Keratinocyte (primary cell): Measurements from ENCODE around the gene NPHS1.

Experiments used
- EZH2 ChIP-seq: IDR thresholded peaks from one replicate; pipeline ENCODE4 v1.6.1; 2012; ENCODE audit warnings: inconsistent platforms, mild to moderate bottlenecking, low read length, moderate library complexity
- TF ChIP-seq, protein P1 (sequence below), 3 experiments: IDR thresholded peaks in 1 of 3; conservative IDR thresholded peaks in 1 of 3; optimal IDR thresholded peaks in 1 of 3; 2 replicates in 2 of 3; 3 replicates in 1 of 3; pipeline versions ENCODE3 to v1.5.1; 2011; ENCODE audit warnings: low read length in 3 of 3, mild to moderate bottlenecking in 3 of 3, moderate library complexity in 2 of 3, control low read depth in 1 of 3, inconsistent platforms in 1 of 3; ENCODE audit not compliant: insufficient read depth in 2 of 3; ENCODE audit errors: extremely low read depth in 1 of 3

DNA sequence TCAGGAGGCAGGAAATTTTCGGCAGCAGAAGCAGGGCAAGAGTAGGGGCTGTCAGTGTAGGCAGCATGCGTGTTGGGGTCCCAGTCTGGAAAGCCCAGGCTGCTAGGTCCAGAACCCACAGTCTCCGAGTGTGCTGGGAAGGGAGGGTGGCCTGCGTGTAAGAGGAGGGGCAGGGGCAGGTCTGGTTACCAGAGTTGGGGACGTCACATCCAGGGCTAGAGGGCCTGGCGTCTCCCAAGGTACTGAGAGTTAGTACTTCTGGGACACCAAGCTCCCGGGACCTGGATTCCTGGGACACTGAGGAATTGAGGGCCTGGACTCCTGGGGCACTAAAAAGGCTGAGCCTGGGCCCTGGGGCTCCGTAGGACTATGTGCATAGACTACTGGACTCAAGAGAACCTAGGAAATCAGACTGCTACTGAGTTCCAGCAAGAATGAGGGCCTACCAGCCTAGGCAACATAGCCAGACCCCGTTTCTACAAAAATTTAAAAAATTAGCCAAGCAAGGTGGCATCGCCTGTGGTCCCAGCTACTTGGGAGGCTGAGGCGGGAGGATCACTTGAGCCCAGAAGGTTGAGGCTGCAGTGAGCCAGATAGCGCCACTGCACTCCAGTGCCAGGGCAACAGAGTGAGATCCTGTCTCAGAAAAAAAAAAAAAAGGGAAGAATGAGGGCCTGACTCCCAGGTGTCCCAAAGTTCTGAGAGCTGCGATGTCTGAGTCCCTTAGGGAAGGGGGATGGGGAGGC is 45.6 kb upstream of the NPHS1 start:
- TF ChIP-seq, protein P1, sequence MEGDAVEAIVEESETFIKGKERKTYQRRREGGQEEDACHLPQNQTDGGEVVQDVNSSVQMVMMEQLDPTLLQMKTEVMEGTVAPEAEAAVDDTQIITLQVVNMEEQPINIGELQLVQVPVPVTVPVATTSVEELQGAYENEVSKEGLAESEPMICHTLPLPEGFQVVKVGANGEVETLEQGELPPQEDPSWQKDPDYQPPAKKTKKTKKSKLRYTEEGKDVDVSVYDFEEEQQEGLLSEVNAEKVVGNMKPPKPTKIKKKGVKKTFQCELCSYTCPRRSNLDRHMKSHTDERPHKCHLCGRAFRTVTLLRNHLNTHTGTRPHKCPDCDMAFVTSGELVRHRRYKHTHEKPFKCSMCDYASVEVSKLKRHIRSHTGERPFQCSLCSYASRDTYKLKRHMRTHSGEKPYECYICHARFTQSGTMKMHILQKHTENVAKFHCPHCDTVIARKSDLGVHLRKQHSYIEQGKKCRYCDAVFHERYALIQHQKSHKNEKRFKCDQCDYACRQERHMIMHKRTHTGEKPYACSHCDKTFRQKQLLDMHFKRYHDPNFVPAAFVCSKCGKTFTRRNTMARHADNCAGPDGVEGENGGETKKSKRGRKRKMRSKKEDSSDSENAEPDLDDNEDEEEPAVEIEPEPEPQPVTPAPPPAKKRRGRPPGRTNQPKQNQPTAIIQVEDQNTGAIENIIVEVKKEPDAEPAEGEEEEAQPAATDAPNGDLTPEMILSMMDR (optimal IDR thresholded peaks at IDR 0.05 in 1 of 3, IDR thresholded peaks at IDR 0.05 in 1 of 3, conservative IDR thresholded peaks at IDR 0.05 in 1 of 3; ENCODE audit: extremely low read depth in 1 of 3, insufficient read depth in 2 of 3, low read length in 3 of 3), result no peak
- no peak for TF ChIP-seq EZH2
